HG03159 (cell line): ENCODE results near the gene TTLL12.

Experiments
- ATAC-seq: cut with Tn5 transposase; IDR thresholded peaks from one replicate; pipeline ENCODE4 v1.9.1; 2021; ENCODE audit warnings: mild to moderate bottlenecking, moderate library complexity; ENCODE audit not compliant: unreplicated experiment

TTLL12 gene

GRCh38 chr22:43200555-43200954, 13.6 kb upstream of the TTLL12 start:
- no peak for ATAC-seq

GRCh38 chr22:43200031-43200430, 13.1 kb upstream of the TTLL12 start:
- no peak for ATAC-seq

- no peak for ATAC-seq
Measured at GRCh38 chr22:43199541-43199940, 12.6 kb upstream of the TTLL12 start.

GRCh38 chr22:43198936-43199335, 12.0 kb upstream of the TTLL12 start:
- ATAC-seq: no peak

- no peak for ATAC-seq
Measured at GRCh38 chr22:43198126-43198525, 11.2 kb upstream of the TTLL12 start.

GRCh38 chr22:43197271-43197941, 10.5 kb upstream of the TTLL12 start:
- ATAC-seq: no peak

GRCh38 chr22:43191831-43192230, 4.9 kb upstream of the TTLL12 start:
- ATAC-seq: no peak

- no peak for ATAC-seq
Measured at GRCh38 chr22:43188829-43189545, 2.1 kb upstream of the TTLL12 start.

- ATAC-seq: peak; percentile 75
Measured at GRCh38 chr22:43187171-43188099, 501 bp upstream of the TTLL12 start.

- no peak for ATAC-seq
Measured at GRCh38 chr22:43185860-43186261, 1.1 kb downstream of the TTLL12 start.

GRCh38 chr22:43183496-43184277, 3.2 kb downstream of the TTLL12 start:
- ATAC-seq: no peak

GRCh38 chr22:43182726-43183125, 4.2 kb downstream of the TTLL12 start:
- no peak for ATAC-seq

GRCh38 chr22:43182118-43182517, 4.8 kb downstream of the TTLL12 start:
- no peak for ATAC-seq

- no peak for ATAC-seq
Measured at GRCh38 chr22:43181321-43182076, 5.4 kb downstream of the TTLL12 start.

GRCh38 chr22:43180670-43181069, 6.3 kb downstream of the TTLL12 start:
- ATAC-seq: no peak

- no peak for ATAC-seq
Measured at GRCh38 chr22:43179911-43180195, 7.1 kb downstream of the TTLL12 start.

GRCh38 chr22:43179146-43179910, 7.6 kb downstream of the TTLL12 start:
- no peak for ATAC-seq

GRCh38 chr22:43177479-43177878, 9.5 kb downstream of the TTLL12 start:
- no peak for ATAC-seq

GRCh38 chr22:43176090-43176489, 10.8 kb downstream of the TTLL12 start:
- no peak for ATAC-seq
